ENCODE data around the gene OS9.

GRCh38 chr12:57741844-57742738, 48.2 kb downstream of the OS9 start:
- TF ChIP-seq POLR2A (IDR thresholded peaks at IDR 0.05; ENCODE audit: low read depth) = no peak
- TF ChIP-seq CTCF (IDR thresholded peaks at IDR 0.05) = no peak
- no peak for TF ChIP-seq POLR2AphosphoS5 (IDR thresholded peaks at IDR 0.05)

Data from esophagus muscularis mucosa (tissue), 3 donors.